ENCODE data around the gene RRP1. TPM values are rescaled to one million over a fixed set of nuclear protein-coding genes. Genes with fewer than 3 reads are reported as not detected.
"Not testable (repeated sequence)": the region's sequence is repeated elsewhere in the genome, so short reads cannot be mapped to it uniquely, and the experiment has no call there.

The RRP1 gene
- polyA plus RNA-seq, 3 donors = 2.7 to 5.7 (median 4.6) TPM

- H3K9ac ChIP-seq (ENCODE audit: insufficient read depth, low read length, poor library complexity, severe bottlenecking) = no peak overlapping the region
- H4K20me1 ChIP-seq (ENCODE audit: insufficient read depth, low read length) = no peaks in the 10 kb centered on the region
- Mint-ChIP-seq H3K4me1 (peaks cover 56% of the 10 kb centered on the region), H3K4me3 (peak overlapping the region in 1 of 2 donors; percentile 24), H3K27ac (no peak overlapping the region), H3K9me3 (peaks cover 0 to 2% (median 0%) of the 10 kb centered on the region in 7 donors), H3K27me3 (ENCODE audit: low read depth in 3 of 3) (peaks cover 6 to 8% (median 6%) of the 10 kb centered on the region in 3 donors), H3K36me3 (peaks cover 0 to 9% of the 10 kb centered on the region in 2 donors)
- DNase-seq = no peak
- no peak overlapping the region for H3K27ac ChIP-seq (ENCODE audit: low read depth in 1 of 2, low read length in 2 of 2)
- H3K27me3 ChIP-seq (ENCODE audit: control insufficient read depth in 2 of 2, insufficient read depth in 2 of 2, low read length in 2 of 2) = no peaks in the 10 kb centered on the region
- H3K4me3 ChIP-seq (replicated peaks in 1 of 3; ENCODE audit: low read depth in 2 of 3, low read length in 3 of 3) = no peak overlapping the region
- no CpG with 5 or more reads among the region's 3 CpGs for WGBS (ENCODE audit: insufficient coverage)
- no peak for TF ChIP-seq CTCF (IDR thresholded peaks at IDR 0.05)
- H3K4me1 ChIP-seq (ENCODE audit: control insufficient read depth in 1 of 2, insufficient read depth in 2 of 2, low read length in 2 of 2) = peaks cover 39 to 52% of the 10 kb centered on the region in 2 donors
- H3K36me3 ChIP-seq (replicated peaks in 1 of 2; ENCODE audit: control insufficient read depth in 1 of 2, insufficient read depth in 2 of 2, low read length in 2 of 2) = no peaks in the 10 kb centered on the region
- intact Hi-C loops (cut with micrococcal nuclease) = no loop called here
- no peaks in the 10 kb centered on the region for H3K9me3 ChIP-seq (replicated peaks in 1 of 2; ENCODE audit: control insufficient read depth in 1 of 2, insufficient read depth in 1 of 2, low read length in 2 of 2)
- no peak overlapping the region for H3K4me2 ChIP-seq (replicated peaks; ENCODE audit: extremely low read depth, low read length, poor library complexity, severe bottlenecking)
- no peaks in the 10 kb centered on the region for H3K79me2 ChIP-seq (ENCODE audit: insufficient read depth, low read length)
- no peak overlapping the region for H2AFZ ChIP-seq (ENCODE audit: insufficient read depth, low read depth, low read length, poor library complexity, severe bottlenecking)
Observed at GRCh38 chr21:43840259-43840658, 50.9 kb downstream of the RRP1 start.

DNA sequence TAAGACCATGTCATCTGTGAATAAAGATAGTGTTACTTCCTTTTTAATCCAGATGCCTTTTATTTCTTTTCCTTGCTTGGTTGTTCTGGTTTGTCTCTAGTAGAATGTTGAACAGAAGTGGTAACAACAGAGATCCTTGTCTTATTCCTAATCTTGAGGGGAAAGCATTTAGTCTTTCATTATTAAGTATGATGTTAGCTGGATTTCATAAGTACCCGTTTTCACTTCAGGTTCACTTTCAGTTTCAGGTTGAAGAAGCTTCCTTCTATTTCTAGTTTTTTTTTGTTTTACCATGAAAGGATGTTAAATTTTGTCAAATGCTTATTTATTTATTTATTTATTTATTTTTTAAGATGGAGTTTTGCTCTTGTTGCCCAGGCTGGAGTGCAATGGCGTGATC, 53.4 kb downstream of the RRP1 start:
- peak overlapping the region in 1 of 2 donors; percentile 80 for H3K4me3 Mint-ChIP-seq
- no peaks in the 10 kb centered on the region for H3K36me3 ChIP-seq (replicated peaks in 1 of 2; ENCODE audit: control insufficient read depth in 1 of 2, insufficient read depth in 2 of 2, low read length in 2 of 2)
- peak overlapping the region; percentile 72 for H3K4me2 ChIP-seq (replicated peaks; ENCODE audit: extremely low read depth, low read length, poor library complexity, severe bottlenecking)
- peak overlapping the region in 1 of 3 experiments; percentile 64 for H3K4me3 ChIP-seq (replicated peaks in 1 of 3; ENCODE audit: low read depth in 2 of 3, low read length in 3 of 3)
- no CpG with 5 or more reads among the region's 2 CpGs for WGBS (ENCODE audit: insufficient coverage)
- H3K36me3 Mint-ChIP-seq = peaks cover 0 to 4% of the 10 kb centered on the region in 2 donors
- no peak overlapping the region for H2AFZ ChIP-seq (ENCODE audit: insufficient read depth, low read depth, low read length, poor library complexity, severe bottlenecking)
- TF ChIP-seq CTCF (IDR thresholded peaks at IDR 0.05) = no peak
- H3K27me3 Mint-ChIP-seq (ENCODE audit: low read depth in 3 of 3) = peaks cover 3 to 6% (median 5%) of the 10 kb centered on the region in 3 donors
- H3K27ac ChIP-seq (ENCODE audit: low read depth in 1 of 2, low read length in 2 of 2) = peak overlapping the region; percentile 48 to 78
- H3K4me1 ChIP-seq (ENCODE audit: control insufficient read depth in 1 of 2, insufficient read depth in 2 of 2, low read length in 2 of 2) = peaks cover 28 to 32% of the 10 kb centered on the region in 2 donors
- intact Hi-C loops (cut with micrococcal nuclease) = no loop called here
- no peaks in the 10 kb centered on the region for H3K9me3 ChIP-seq (replicated peaks in 1 of 2; ENCODE audit: control insufficient read depth in 1 of 2, insufficient read depth in 1 of 2, low read length in 2 of 2)
- H3K9me3 Mint-ChIP-seq = peaks cover 0 to 4% (median 1%) of the 10 kb centered on the region in 7 donors
- no peaks in the 10 kb centered on the region for H4K20me1 ChIP-seq (ENCODE audit: insufficient read depth, low read length)
- H3K79me2 ChIP-seq (ENCODE audit: insufficient read depth, low read length) = no peaks in the 10 kb centered on the region
- DNase-seq = peak; percentile 59 to 73 (median 68)
- peaks cover 34% of the 10 kb centered on the region for H3K4me1 Mint-ChIP-seq
- H3K27ac Mint-ChIP-seq = peak overlapping the region; percentile 81 to 95 (median 90)
- H3K9ac ChIP-seq (ENCODE audit: insufficient read depth, low read length, poor library complexity, severe bottlenecking) = no peak overlapping the region
- no peaks in the 10 kb centered on the region for H3K27me3 ChIP-seq (ENCODE audit: control insufficient read depth in 2 of 2, insufficient read depth in 2 of 2, low read length in 2 of 2)

- H3K4me3 ChIP-seq (replicated peaks in 1 of 3; ENCODE audit: low read depth in 2 of 3, low read length in 3 of 3); DNase-seq; H3K4me3 Mint-ChIP-seq; H3K36me3 ChIP-seq (replicated peaks in 1 of 2; ENCODE audit: control insufficient read depth in 1 of 2, insufficient read depth in 2 of 2, low read length in 2 of 2); H3K9ac ChIP-seq (ENCODE audit: insufficient read depth, low read length, poor library complexity, severe bottlenecking); H3K27me3 ChIP-seq (ENCODE audit: control insufficient read depth in 2 of 2, insufficient read depth in 2 of 2, low read length in 2 of 2); H4K20me1 ChIP-seq (ENCODE audit: insufficient read depth, low read length); H3K27ac ChIP-seq (ENCODE audit: low read depth in 1 of 2, low read length in 2 of 2); H3K27me3 Mint-ChIP-seq (ENCODE audit: low read depth in 3 of 3); H3K79me2 ChIP-seq (ENCODE audit: insufficient read depth, low read length); H3K9me3 Mint-ChIP-seq; H3K27ac Mint-ChIP-seq; H3K9me3 ChIP-seq (replicated peaks in 1 of 2; ENCODE audit: control insufficient read depth in 1 of 2, insufficient read depth in 1 of 2, low read length in 2 of 2); H3K36me3 Mint-ChIP-seq; H2AFZ ChIP-seq (ENCODE audit: insufficient read depth, low read depth, low read length, poor library complexity, severe bottlenecking); intact Hi-C loops (cut with micrococcal nuclease); H3K4me2 ChIP-seq (replicated peaks; ENCODE audit: extremely low read depth, low read length, poor library complexity, severe bottlenecking): not testable (repeated sequence)
- peaks cover 25% of the 10 kb centered on the region for H3K4me1 Mint-ChIP-seq
- WGBS (ENCODE audit: insufficient coverage) = no CpG with 5 or more reads among the region's 5 CpGs
- H3K4me1 ChIP-seq (ENCODE audit: control insufficient read depth in 1 of 2, insufficient read depth in 2 of 2, low read length in 2 of 2) = peaks cover 26 to 28% of the 10 kb centered on the region in 2 donors
Observed at GRCh38 chr21:43844906-43845305, 55.5 kb downstream of the RRP1 start.

Data from CD14-positive monocyte (primary cell).